ENCODE measurements around the gene PECR. TPM values are rescaled to one million over a fixed set of nuclear protein-coding genes. Genes with fewer than 3 reads are reported as not detected.

Gene PECR
- total RNA-seq, 2 experiments from 2014 or later = 2.3 to 5.3 TPM

GRCh38 chr2:216086207-216086893 is 4.7 kb upstream of the PECR start:
- Histone ChIP-seq H3K79me2 (ENCODE audit: insufficient read depth, low read depth, low read length) (no peaks in the 10 kb centered on the region), H2AFZ (ENCODE audit: low read length) (no peak overlapping the region), H3K4me2 (ENCODE audit: low read length) (no peak overlapping the region), H3K9me2 (ENCODE audit: insufficient read depth, low read length) (no peaks in the 10 kb centered on the region), H4K20me1 (ENCODE audit: insufficient read depth, low read length) (no peaks in the 10 kb centered on the region), H3K27ac (ENCODE audit: low read depth, low read length, poor library complexity, severe bottlenecking) (no peak overlapping the region), H3K9me3 (ENCODE audit: low read length) (no peaks in the 10 kb centered on the region), H3K4me3 (ENCODE audit: low read depth, low read length, poor library complexity, severe bottlenecking) (no peak overlapping the region), H3K4me1 (ENCODE audit: insufficient read depth, low read length, poor library complexity, severe bottlenecking) (peaks cover 30% of the 10 kb centered on the region), H3K36me3 (ENCODE audit: insufficient read depth, low read length) (no peaks in the 10 kb centered on the region)
- no peak for DNase-seq (ENCODE audit: low spot score)
- no TSS peak for BruUV-seq (replicated peaks)
- ChIA-PET POLR2A (no interaction called here), CTCF (ENCODE audit: unreplicated experiment) (no interaction called here)
- intact Hi-C loops (cut with micrococcal nuclease; ENCODE audit: unreplicated experiment) = no loop called here
- TF ChIP-seq CTCF (conservative IDR thresholded peaks at IDR 0.05; ENCODE audit: low read length) (no peak), EZH2phosphoT487 (IDR thresholded peaks at IDR 0.05; ENCODE audit: borderline replicate concordance, low read depth, low read length) (no peak)

- CTCF ChIA-PET (ENCODE audit: unreplicated experiment) = interaction anchor here (1.1 kb wide), 1 partner anchor 23 kb away, joined by 4 read pairs; no protein-coding TSS in a partner anchor
Measured at GRCh38 chr2:216084547-216084946, 2.9 kb upstream of the PECR start.

More at GRCh38 chr2:216084547-216084946, 2.9 kb upstream of the PECR start:
- H3K79me2 ChIP-seq (ENCODE audit: insufficient read depth, low read depth, low read length) = no peaks in the 10 kb centered on the region
- H2AFZ ChIP-seq (ENCODE audit: low read length) = peak overlapping the region; percentile 32; the same call in 1 of the 2 replicates
- POLR2A ChIA-PET = interaction anchor here (0.9 to 1.4 kb wide), 3 partner anchors 20 to 56 kb away, joined by 3 to 10 read pairs (median 5); partner anchors contain the start of gene XRCC5
- no TSS peak for BruUV-seq (replicated peaks)
- no peaks in the 10 kb centered on the region for H3K9me3 ChIP-seq (ENCODE audit: low read length)
- H3K9me2 ChIP-seq (ENCODE audit: insufficient read depth, low read length) = no peaks in the 10 kb centered on the region
- H3K4me1 ChIP-seq (ENCODE audit: insufficient read depth, low read length, poor library complexity, severe bottlenecking) = peaks cover 36% of the 10 kb centered on the region
- H4K20me1 ChIP-seq (ENCODE audit: insufficient read depth, low read length) = no peaks in the 10 kb centered on the region
- no peak overlapping the region for H3K4me3 ChIP-seq (ENCODE audit: low read depth, low read length, poor library complexity, severe bottlenecking)
- peak overlapping the region; percentile 76 for H3K4me2 ChIP-seq (ENCODE audit: low read length)
- H3K27ac ChIP-seq (ENCODE audit: low read depth, low read length, poor library complexity, severe bottlenecking) = peak overlapping the region; percentile 59
- no peaks in the 10 kb centered on the region for H3K36me3 ChIP-seq (ENCODE audit: insufficient read depth, low read length)
- TF ChIP-seq CTCF (conservative IDR thresholded peaks at IDR 0.05; ENCODE audit: low read length) = no peak
- no peak for TF ChIP-seq EZH2phosphoT487 (IDR thresholded peaks at IDR 0.05; ENCODE audit: borderline replicate concordance, low read depth, low read length)
- DNase-seq (ENCODE audit: low spot score) = peak; percentile 55
- intact Hi-C loops (cut with micrococcal nuclease; ENCODE audit: unreplicated experiment) = loop anchor here (2.0 kb wide), 1 partner anchor 26 kb away; no protein-coding TSS in a partner anchor
